Right lobe of liver (tissue), 6 donors: ENCODE data around the gene CHMP5. TPM values are rescaled to one million over a fixed set of nuclear protein-coding genes. Genes with fewer than 3 reads are reported as not detected.

Experiments used
- ATAC-seq, 4 donors: fragments of 200-7000 bp; cut with Tn5 transposase; one replicate each; pipeline ENCODE4 v1.9.1; 2020; ENCODE audit warnings: mild to moderate bottlenecking in 4 of 4, moderate library complexity in 4 of 4
- DNase-seq, 3 donors: peaks; one replicate each; pipeline ENCODE4 v3.0.0-alpha.2; 2020
- H3K27ac ChIP-seq, 3 donors: fragments of 200-600 bp; one replicate each; pipeline ENCODE4 v1.8.0; 2022
- H3K27me3 ChIP-seq, 2 donors: fragments of 200-600 bp; one replicate each; pipeline ENCODE4 v1.8.0; 2022
- H3K36me3 ChIP-seq, 4 donors: fragments of 200-600 bp; sonication (generic) in 1 of 4; one replicate each; pipeline versions ENCODE4 v1.5.1 to v1.8.0; 2017 to 2022; ENCODE audit warnings: control low read depth in 1 of 4
- H3K4me1 ChIP-seq, 4 donors: fragments of 200-600 bp; sonication (generic) in 1 of 4; one replicate each; pipeline versions ENCODE4 v1.5.1 to v1.8.0; 2017 to 2022; ENCODE audit warnings: control low read depth in 1 of 4
- H3K4me3 ChIP-seq, 3 donors: fragments of 200-600 bp; one replicate each; pipeline ENCODE4 v1.8.0; 2022
- H3K9me3 ChIP-seq, 4 donors: fragments of 200-600 bp; sonication (generic) in 1 of 4; one replicate each; pipeline versions ENCODE4 v1.5.1 to v1.8.0; 2017 to 2022; ENCODE audit warnings: control low read depth in 1 of 4
- POLR2A ChIP-seq: fragments of 450-650 bp; IDR thresholded peaks from one replicate; pipeline ENCODE4 v1.6.1; 2017; ENCODE audit warnings: antibody characterized with exemption, mild to moderate bottlenecking
- WGBS: methylation state at CpG from one replicate; pipeline ENCODE4 v1.1.6; 2018; ENCODE audit warnings: low coverage, low lambda C conversion rate; ENCODE audit not compliant: insufficient coverage; ENCODE audit errors: missing lambda C conversion rate; 5-methylcytosine and 5-hydroxymethylcytosine counted together
- intact Hi-C, 2 donors: fragments of 100-400 bp; cut with DNase I; formaldehyde crosslinking; loops; one replicate each; pipeline versions ENCODE4 v1.11.2 to v1.14.1; 2022
- total RNA-seq, 6 experiments: library from RNA; depleted of rRNA in 2 of 6; stranded (reverse); fragments of >200 nt in 2 of 6; fragmentation: NEBNext Ultra II Directional in 3 of 6; extraction: Animal tissue kit (Norgen Biotek cat#: 25700) in 3 of 6; gene quantifications; one replicate each; pipeline versions ENCODE4 v1.1.0 to v1.2.4, GENCODE V29; 2016 to 2023
- TF ChIP-seq, protein P1 (sequence below), 4 donors: fragments of 200-600 bp in 3 of 4; fragments of 450-650 bp in 1 of 4; IDR thresholded peaks; one replicate each; pipeline versions ENCODE4 v1.5.1 to v1.8.0; 2016 to 2022; ENCODE audit warnings: antibody characterized with exemption in 4 of 4, mild to moderate bottlenecking in 2 of 4
- donor health status: DM: no; HTN: yes; CAD: no.
- donor health status: DM: no; HTN: no; CAD: no.
- donor health status: DM: no; HTN: no; CAD: no.
- donor health status: DM: no; HTN: yes; CAD: no.
- donor health status: DM: no; HTN: yes; CAD: no.

Gene CHMP5
- total RNA-seq, 6 experiments from 2014 or later = 19.7 to 30.3 (median 26.0) TPM

- intact Hi-C loops = no loop called here
- TF ChIP-seq, protein P1, sequence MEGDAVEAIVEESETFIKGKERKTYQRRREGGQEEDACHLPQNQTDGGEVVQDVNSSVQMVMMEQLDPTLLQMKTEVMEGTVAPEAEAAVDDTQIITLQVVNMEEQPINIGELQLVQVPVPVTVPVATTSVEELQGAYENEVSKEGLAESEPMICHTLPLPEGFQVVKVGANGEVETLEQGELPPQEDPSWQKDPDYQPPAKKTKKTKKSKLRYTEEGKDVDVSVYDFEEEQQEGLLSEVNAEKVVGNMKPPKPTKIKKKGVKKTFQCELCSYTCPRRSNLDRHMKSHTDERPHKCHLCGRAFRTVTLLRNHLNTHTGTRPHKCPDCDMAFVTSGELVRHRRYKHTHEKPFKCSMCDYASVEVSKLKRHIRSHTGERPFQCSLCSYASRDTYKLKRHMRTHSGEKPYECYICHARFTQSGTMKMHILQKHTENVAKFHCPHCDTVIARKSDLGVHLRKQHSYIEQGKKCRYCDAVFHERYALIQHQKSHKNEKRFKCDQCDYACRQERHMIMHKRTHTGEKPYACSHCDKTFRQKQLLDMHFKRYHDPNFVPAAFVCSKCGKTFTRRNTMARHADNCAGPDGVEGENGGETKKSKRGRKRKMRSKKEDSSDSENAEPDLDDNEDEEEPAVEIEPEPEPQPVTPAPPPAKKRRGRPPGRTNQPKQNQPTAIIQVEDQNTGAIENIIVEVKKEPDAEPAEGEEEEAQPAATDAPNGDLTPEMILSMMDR (IDR thresholded peaks at IDR 0.05) = no peak
- no peak for TF ChIP-seq POLR2A
- ATAC-seq (peak; percentile 14 to 39 (median 21)), DNase-seq (peak in 2 of 3 donors; percentile 31 to 52)
- 0% methylated on average over 1 of the region's 1 CpG for WGBS
- H3K9me3 ChIP-seq = no peaks in the 10 kb centered on the region
- H3K27ac ChIP-seq = peak overlapping the region in 1 of 3 donors; percentile 34
- H3K4me1 ChIP-seq = peaks cover 0 to 79% (median 33%) of the 10 kb centered on the region in 4 donors
- H3K27me3 ChIP-seq = no peaks in the 10 kb centered on the region
- H3K36me3 ChIP-seq = peaks cover 5 to 65% (median 26%) of the 10 kb centered on the region in 4 donors
- no peak overlapping the region for H3K4me3 ChIP-seq
Measured at GRCh38 chr9:33297432-33297831, 32.6 kb downstream of the CHMP5 start.

GRCh38 chr9:33300546-33300945, 35.7 kb downstream of the CHMP5 start:
- H3K9me3 ChIP-seq = no peaks in the 10 kb centered on the region
- ATAC-seq (peak; percentile 71 to 80 (median 75)), DNase-seq (no peak)
- H3K4me3 ChIP-seq = no peak overlapping the region
- WGBS = no CpG with 5 or more reads among the region's 2 CpGs
- intact Hi-C loops = no loop called here
- H3K36me3 ChIP-seq = peaks cover 20 to 85% (median 51%) of the 10 kb centered on the region in 4 donors
- no peak overlapping the region for H3K27ac ChIP-seq
- H3K4me1 ChIP-seq = peaks cover 0 to 52% (median 20%) of the 10 kb centered on the region in 4 donors
- TF ChIP-seq POLR2A = no peak
- TF ChIP-seq, protein P1 (IDR thresholded peaks at IDR 0.05) = no peak
- no peaks in the 10 kb centered on the region for H3K27me3 ChIP-seq

DNA sequence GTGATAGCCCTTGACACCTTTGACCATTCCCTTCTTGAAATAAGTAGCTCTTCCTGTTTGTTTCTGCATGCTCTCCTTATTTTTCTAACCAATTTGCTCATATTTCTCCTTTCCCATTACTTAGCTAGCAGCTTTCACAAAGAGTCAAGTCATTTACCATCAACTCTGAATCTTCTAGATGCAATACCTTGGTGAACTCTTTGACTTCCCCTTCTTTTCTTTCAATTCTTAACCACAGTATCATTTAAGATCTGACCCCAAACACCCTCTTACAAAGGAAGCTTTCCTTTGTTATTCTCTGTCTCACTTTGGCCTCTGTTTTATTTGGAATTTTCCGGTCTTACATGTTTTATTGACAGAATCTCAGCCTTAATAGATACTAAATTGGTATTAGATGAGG, 39.5 kb downstream of the CHMP5 start:
- H3K36me3 ChIP-seq = peaks cover 24 to 92% (median 66%) of the 10 kb centered on the region in 4 donors

DNA sequence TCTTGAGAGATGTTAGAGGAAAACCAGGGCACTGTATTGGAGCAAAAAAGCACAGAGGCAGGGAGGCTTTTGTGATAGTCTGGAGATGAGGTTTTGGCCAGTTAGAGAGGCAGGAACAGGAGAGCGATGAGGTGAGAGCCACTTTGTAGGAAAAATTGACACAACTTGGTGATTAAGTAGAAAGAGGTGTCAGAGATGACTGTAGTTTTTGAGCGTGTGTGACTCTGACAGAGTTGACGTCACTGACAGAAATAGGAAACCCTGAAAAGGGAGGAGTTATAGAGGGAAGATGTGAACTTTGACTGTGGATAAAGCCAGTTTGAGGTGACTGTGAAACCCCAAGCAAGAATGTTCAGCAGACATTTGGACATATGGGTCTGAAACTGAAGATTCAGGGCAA, 41.2 kb downstream of the CHMP5 start:
- no peak for DNase-seq
- Histone ChIP-seq H3K9me3 (no peaks in the 10 kb centered on the region), H3K4me3 (no peak overlapping the region), H3K36me3 (peaks cover 23 to 98% (median 69%) of the 10 kb centered on the region in 4 donors), H3K27ac (peak overlapping the region in 1 of 3 donors; percentile 35), H3K27me3 (no peaks in the 10 kb centered on the region), H3K4me1 (no peaks in the 10 kb centered on the region)
- peak; percentile 30 to 77 (median 60) for ATAC-seq
- TF ChIP-seq, protein P1 (IDR thresholded peaks at IDR 0.05) = no peak
- TF ChIP-seq POLR2A = no peak
- 68% methylated on average over 3 of the region's 3 CpGs for WGBS
- intact Hi-C loops = no loop called here

More for the DNA sequence above, 39.5 kb downstream of the CHMP5 start:
- H3K4me1 ChIP-seq = peaks cover 0 to 14% (median 4%) of the 10 kb centered on the region in 4 donors
- H3K4me3 ChIP-seq = no peak overlapping the region
- no peaks in the 10 kb centered on the region for H3K27me3 ChIP-seq
- ATAC-seq = no peak
- 68% methylated on average over 1 of the region's 1 CpG for WGBS
- DNase-seq = no peak
- no peak for TF ChIP-seq POLR2A
- TF ChIP-seq, protein P1 (IDR thresholded peaks at IDR 0.05) = no peak
- H3K9me3 ChIP-seq = no peaks in the 10 kb centered on the region
- H3K27ac ChIP-seq = no peak overlapping the region
- intact Hi-C loops = no loop called here
